H1 (cell line): ENCODE data around the gene CAPS. TPM values are rescaled to one million over a fixed set of nuclear protein-coding genes. Genes with fewer than 3 reads are reported as not detected.

ENCODE experiments used
- CTCF ChIA-PET: fragments of 300-600 bp; sonication (Branson Sonifier 250); formaldehyde crosslinking; loops from one replicate; lab custom pipeline; 2021; ENCODE audit not compliant: partially characterized antibody; lab: Charles Lee
- POLR2A ChIA-PET: fragments of 300-600 bp; sonication (Branson Sonifier 250); formaldehyde crosslinking; loops from one replicate; lab custom pipeline; 2021; ENCODE audit warnings: inconsistent platforms; ENCODE audit not compliant: partially characterized antibody; lab: Charles Lee
- DNase-seq, 2 experiments: peaks; one replicate each; pipeline versions ENCODE4 v3.0.0 to v3.0.0-alpha.2; 2010 to 2022; ENCODE audit warnings: low spot score in 2 of 2, low read depth in 1 of 2, mixed read lengths in 1 of 2
- FAIRE-seq: peaks from 2 replicates; lab custom pipeline; 2011; peaks lifted over from hg19 to GRCh38; lab: Jason Lieb, UNC
- H2AFZ ChIP-seq: 2 replicates; pipeline ENCODE4 v1.8.1; 2012; ENCODE audit warnings: low read length, inconsistent platforms
- H2AK5ac ChIP-seq: 2 replicates; pipeline ENCODE4 v1.6.1; 2013; ENCODE audit warnings: low read depth, low read length
- H2BK120ac ChIP-seq: replicated peaks from 2 replicates; pipeline ENCODE3; 2013; ENCODE audit warnings: low read depth, low read length, inconsistent platforms
- H2BK12ac ChIP-seq: 2 replicates; pipeline ENCODE4 v1.6.1; 2013; ENCODE audit warnings: low read depth, low read length
- H2BK15ac ChIP-seq: 2 replicates; pipeline ENCODE4 v1.6.1; 2013; ENCODE audit warnings: low read length
- H2BK20ac ChIP-seq: 2 replicates; pipeline ENCODE4 v1.6.1; 2013; ENCODE audit warnings: low read length
- H2BK5ac ChIP-seq: 2 replicates; pipeline ENCODE4 v1.6.1; 2013; ENCODE audit warnings: low read depth, low read length
- H3K14ac ChIP-seq: 2 replicates; pipeline ENCODE4 v1.6.1; 2013; ENCODE audit warnings: inconsistent platforms; ENCODE audit not compliant: insufficient read length
- H3K18ac ChIP-seq: 2 replicates; pipeline ENCODE4 v1.6.1; 2013; ENCODE audit warnings: low read length; ENCODE audit errors: extremely low read depth
- H3K23ac ChIP-seq: 2 replicates; pipeline ENCODE4 v1.6.1; 2013; ENCODE audit warnings: inconsistent platforms; ENCODE audit not compliant: insufficient read length
- H3K23me2 ChIP-seq: 2 replicates; pipeline ENCODE4 v1.6.1; 2013; ENCODE audit warnings: low read depth, low read length
- H3K27ac ChIP-seq: 2 replicates; pipeline ENCODE4 v1.6.1; 2011; ENCODE audit warnings: low read depth, low read length, inconsistent platforms
- H3K27me3 ChIP-seq, 4 experiments: replicated peaks in 1 of 4; 1 replicate in 1 of 4; 2 replicates in 3 of 4; pipeline versions ENCODE4 v1.6.1 to v1.8.1; 2011 to 2013; ENCODE audit warnings: low read length in 3 of 4, mild to moderate bottlenecking in 3 of 4, inconsistent platforms in 2 of 4, mixed read lengths in 2 of 4, moderate library complexity in 1 of 4; ENCODE audit not compliant: control insufficient read depth in 3 of 4, insufficient read depth in 3 of 4; ENCODE audit errors: extremely low read depth in 1 of 4
- H3K36me3 ChIP-seq, 4 experiments: 2 replicates each; pipeline versions ENCODE4 v1.6.1 to v1.8.1; 2011 to 2013; ENCODE audit warnings: mild to moderate bottlenecking in 4 of 4, low read length in 3 of 4, moderate library complexity in 2 of 4, control low read depth in 1 of 4, inconsistent platforms in 1 of 4; ENCODE audit not compliant: insufficient read depth in 4 of 4, control insufficient read depth in 2 of 4
- H3K4ac ChIP-seq: replicated peaks from 2 replicates; pipeline ENCODE3; 2013; ENCODE audit warnings: low read length, low read depth, mixed read lengths, inconsistent platforms; ENCODE audit not compliant: insufficient read length
- H3K4me1 ChIP-seq, 4 experiments: replicated peaks in 1 of 4; 1 replicate in 1 of 4; 2 replicates in 3 of 4; pipeline versions ENCODE4 v1.6.1 to v1.8.1; 2011 to 2013; ENCODE audit warnings: low read length in 3 of 4, inconsistent platforms in 2 of 4, mixed read lengths in 1 of 4; ENCODE audit not compliant: insufficient read depth in 4 of 4, control insufficient read depth in 3 of 4
- H3K4me2 ChIP-seq, 2 experiments: 2 replicates each; pipeline versions ENCODE4 v1.6.1 to v1.8.1; 2011 to 2013; ENCODE audit warnings: low read depth in 2 of 2, low read length in 2 of 2, control low read depth in 1 of 2, inconsistent platforms in 1 of 2, mild to moderate bottlenecking in 1 of 2; ENCODE audit not compliant: insufficient read depth in 1 of 2
- H3K4me3 ChIP-seq, 4 experiments: fragments of 200-600, 300-600 bp in 1 of 4; sonication (generic), shearing (Covaris generic), sonication (Bioruptor Twin) in 1 of 4; 2 replicates each; pipeline versions ENCODE4 v1.5.1 to v1.8.1; 2011 to 2016; ENCODE audit warnings: low read length in 4 of 4, low read depth in 3 of 4, control low read depth in 2 of 4, inconsistent platforms in 2 of 4, mild to moderate bottlenecking in 2 of 4, mixed read lengths in 1 of 4, moderate library complexity in 1 of 4; ENCODE audit not compliant: insufficient read depth in 2 of 4; ENCODE audit errors: extremely low read depth in 1 of 4
- H3K56ac ChIP-seq: replicated peaks from 2 replicates; pipeline ENCODE3; 2013; ENCODE audit warnings: low read depth, mild to moderate bottlenecking, mixed read lengths, low read length, inconsistent platforms; ENCODE audit not compliant: insufficient read length
- H3K79me1 ChIP-seq: 2 replicates; pipeline ENCODE4 v1.6.1; 2013; ENCODE audit warnings: low read depth, low read length, control low read depth
- H3K79me2 ChIP-seq, 2 experiments: 2 replicates each; pipeline versions ENCODE4 v1.6.1 to v1.8.1; 2012 to 2013; ENCODE audit warnings: low read length in 2 of 2, mild to moderate bottlenecking in 2 of 2, inconsistent platforms in 1 of 2; ENCODE audit not compliant: insufficient read depth in 2 of 2, control insufficient read depth in 1 of 2
- H3K9ac ChIP-seq, 4 experiments: replicated peaks in 1 of 4; 1 replicate in 1 of 4; 2 replicates in 3 of 4; pipeline versions ENCODE4 v1.6.1 to v1.8.1; 2011 to 2013; ENCODE audit warnings: low read depth in 3 of 4, low read length in 3 of 4, control low read depth in 2 of 4, mild to moderate bottlenecking in 2 of 4, moderate library complexity in 2 of 4, inconsistent platforms in 1 of 4; ENCODE audit errors: extremely low read depth in 1 of 4
- H3K9me3 ChIP-seq, 2 experiments: 2 replicates each; pipeline versions ENCODE4 v1.6.1 to v1.8.1; 2012 to 2013; ENCODE audit warnings: mild to moderate bottlenecking in 2 of 2, moderate library complexity in 2 of 2, control low read depth in 1 of 2, inconsistent platforms in 1 of 2, low read depth in 1 of 2, low read length in 1 of 2, mixed read lengths in 1 of 2; ENCODE audit not compliant: insufficient read depth in 2 of 2
- H4K20me1 ChIP-seq, 2 experiments: replicated peaks in 1 of 2; 2 replicates each; pipeline versions ENCODE3 to v1.8.1; 2011 to 2013; ENCODE audit warnings: inconsistent platforms in 2 of 2, low read length in 2 of 2, mild to moderate bottlenecking in 1 of 2; ENCODE audit not compliant: insufficient read depth in 2 of 2, control insufficient read depth in 1 of 2
- H4K5ac ChIP-seq: 2 replicates; pipeline ENCODE4 v1.6.1; 2013; ENCODE audit warnings: low read length, low read depth, mixed read lengths, inconsistent platforms; ENCODE audit not compliant: insufficient read length
- H4K8ac ChIP-seq: 2 replicates; pipeline ENCODE4 v1.8.0; 2013; ENCODE audit warnings: mild to moderate bottlenecking, moderate library complexity, low read length, inconsistent platforms; ENCODE audit not compliant: insufficient read depth; ENCODE audit errors: extremely low read depth
- H4K91ac ChIP-seq: replicated peaks from 2 replicates; pipeline ENCODE3; 2013; ENCODE audit warnings: low read length, mixed read lengths, inconsistent platforms; ENCODE audit not compliant: insufficient read length
- CHD1 ChIP-seq: IDR thresholded peaks from 2 replicates; pipeline ENCODE4 v1.6.1; 2012; ENCODE audit warnings: low read depth, low read length, improper control_type of control experiment
- RAD21 ChIP-seq, 2 experiments: IDR thresholded peaks in 1 of 2; conservative IDR thresholded peaks in 1 of 2; 2 replicates each; pipeline ENCODE4 v1.6.1; 2011; ENCODE audit warnings: low read depth in 2 of 2, low read length in 2 of 2, improper control_type of control experiment in 1 of 2, inconsistent platforms in 1 of 2, mild to moderate bottlenecking in 1 of 2, moderate library complexity in 1 of 2
- WGBS, 2 experiments: shearing (Covaris generic) in 1 of 2; methylation state at CpG; one replicate each; pipeline versions ENCODE4 v1.1.6 to v1.1.7; 2013 to 2015; ENCODE audit warnings: low lambda C conversion rate in 2 of 2, mixed read lengths in 2 of 2, inconsistent platforms in 1 of 2, low coverage in 1 of 2, missing lambda C conversion rate in 1 of 2; ENCODE audit not compliant: insufficient replicate concordance in 2 of 2, insufficient coverage in 1 of 2, insufficient read length in 1 of 2; ENCODE audit errors: extremely low coverage in 1 of 2, missing lambda C conversion rate in 1 of 2; 5-methylcytosine and 5-hydroxymethylcytosine counted together
- polyA plus RNA-seq, 7 experiments: library from polyadenylated mRNA; depleted of rRNA in 3 of 7; stranded (reverse) in 5 of 7; unstranded in 2 of 7; fragments of >200 nt in 5 of 7; fragments of 200-250 nt in 2 of 7; gene quantifications; 1 replicate in 5 of 7; 2 replicates in 1 of 7; 4 replicates in 1 of 7; pipeline versions ENCODE4 v1.2.1 to v1.2.3, GENCODE V29; 2011 to 2013; ENCODE audit warnings: missing spikeins in 2 of 7, mixed read lengths in 2 of 7
- total RNA-seq: library from RNA; stranded (reverse); fragmentation: NEBNext Ultra II Directional; extraction: Animal tissue kit (Norgen Biotek cat#: 25700); gene quantifications from 2 replicates; pipeline ENCODE4 v1.2.1, GENCODE V29; 2021
- TF ChIP-seq, protein P1 (sequence below), 3 experiments: IDR thresholded peaks; 1 replicate in 2 of 3; 2 replicates in 1 of 3; pipeline versions ENCODE4 v1.5.1 to v1.6.1; 2011; ENCODE audit warnings: low read length in 3 of 3, mild to moderate bottlenecking in 3 of 3, inconsistent platforms in 2 of 3, low read depth in 1 of 3, moderate library complexity in 1 of 3; ENCODE audit not compliant: insufficient read depth in 1 of 3; ENCODE audit errors: control extremely low read depth in 1 of 3

Gene CAPS
- total and polyA plus RNA-seq, 2 of the 8 experiments (the other 6 are each of a cell fraction or from before 2014, with no cell fraction given): 2.1 to 2.4 TPM

DNA sequence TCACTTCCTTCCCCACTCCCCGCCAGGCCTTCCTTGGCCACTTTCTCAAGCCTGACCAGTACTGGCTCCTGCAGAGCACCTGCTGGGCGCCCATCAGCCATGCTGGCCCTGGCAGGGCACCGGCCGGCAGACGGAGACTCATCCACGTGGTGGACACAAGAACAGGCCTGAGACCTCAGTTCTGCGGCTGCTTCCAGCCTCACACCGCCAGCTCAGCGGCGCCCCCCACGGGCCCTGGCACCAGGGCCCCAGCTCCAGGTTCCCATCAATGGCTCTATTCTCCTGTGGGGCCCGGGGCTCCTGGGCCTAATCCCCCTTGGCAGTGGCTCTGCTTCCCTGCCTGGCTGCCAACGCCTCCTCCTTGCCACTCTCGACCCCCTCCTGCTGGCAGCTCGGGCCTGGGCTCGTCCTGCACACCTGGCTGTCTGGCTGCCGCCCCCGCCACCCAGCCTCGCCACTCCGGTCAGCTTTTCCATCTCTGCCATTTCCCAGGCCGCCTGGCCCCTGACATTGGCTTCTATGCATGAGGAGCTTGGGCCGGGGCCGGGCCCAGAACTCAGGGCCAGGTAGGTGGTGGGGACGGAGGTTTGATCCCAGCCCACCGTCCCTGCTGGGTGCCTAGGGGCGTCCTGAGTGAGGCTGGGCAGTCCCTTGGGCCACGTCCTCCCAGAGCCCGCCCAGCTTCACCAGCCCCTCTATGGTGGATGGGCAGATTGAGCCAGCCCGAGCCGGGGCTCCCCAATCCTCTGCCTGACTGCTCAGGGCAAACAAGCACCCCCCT, 16.7 kb upstream of the CAPS start:
- Histone ChIP-seq H3K79me2 (peaks cover 0 to 27% of the 10 kb centered on the region in 2 experiments; a peak in 3 of 4 replicates), H4K20me1 (peaks cover 8 to 23% of the 10 kb centered on the region in 2 experiments), H3K27ac (no peak overlapping the region; the same call in 1 of the 2 replicates), H3K4me1 (peaks cover 0 to 2% (median under 1%) of the 10 kb centered on the region in 4 experiments; a peak in 4 of 7 replicates), H3K9ac (no peak overlapping the region), H3K56ac (no peak overlapping the region), H4K5ac (no peak overlapping the region), H3K4me3 (no peak overlapping the region), H3K9me3 (no peaks in the 10 kb centered on the region), H2AFZ (no peak overlapping the region), H2AK5ac (no peak overlapping the region), H3K18ac (no peak overlapping the region), H2BK12ac (no peak overlapping the region), H4K8ac (no peak overlapping the region; the same call in none of the 2 replicates), H2BK20ac (no peak overlapping the region), H3K79me1 (peaks cover 4% of the 10 kb centered on the region), H3K4me2 (no peak overlapping the region), H3K23ac (no peak overlapping the region), H3K23me2 (no peaks in the 10 kb centered on the region), H2BK5ac (no peak overlapping the region), H3K27me3 (peaks cover 0 to 1% (median 0%) of the 10 kb centered on the region in 4 experiments; a peak in 2 of 7 replicates), H3K14ac (no peak overlapping the region), H3K4ac (no peak overlapping the region), H4K91ac (no peak overlapping the region), H2BK120ac (no peak overlapping the region), H3K36me3 (peaks cover 0 to 16% (median 8%) of the 10 kb centered on the region in 4 experiments; a peak in 5 of 8 replicates), H2BK15ac (no peak overlapping the region)
- TF ChIP-seq RAD21 (IDR thresholded peaks at IDR 0.05 in 1 of 2, conservative IDR thresholded peaks at IDR 0.05 in 1 of 2; ENCODE audit: low read depth in 2 of 2, low read length in 2 of 2) (peak; percentile 43 to 57), CHD1 (no peak)
- TF ChIP-seq, protein P1, sequence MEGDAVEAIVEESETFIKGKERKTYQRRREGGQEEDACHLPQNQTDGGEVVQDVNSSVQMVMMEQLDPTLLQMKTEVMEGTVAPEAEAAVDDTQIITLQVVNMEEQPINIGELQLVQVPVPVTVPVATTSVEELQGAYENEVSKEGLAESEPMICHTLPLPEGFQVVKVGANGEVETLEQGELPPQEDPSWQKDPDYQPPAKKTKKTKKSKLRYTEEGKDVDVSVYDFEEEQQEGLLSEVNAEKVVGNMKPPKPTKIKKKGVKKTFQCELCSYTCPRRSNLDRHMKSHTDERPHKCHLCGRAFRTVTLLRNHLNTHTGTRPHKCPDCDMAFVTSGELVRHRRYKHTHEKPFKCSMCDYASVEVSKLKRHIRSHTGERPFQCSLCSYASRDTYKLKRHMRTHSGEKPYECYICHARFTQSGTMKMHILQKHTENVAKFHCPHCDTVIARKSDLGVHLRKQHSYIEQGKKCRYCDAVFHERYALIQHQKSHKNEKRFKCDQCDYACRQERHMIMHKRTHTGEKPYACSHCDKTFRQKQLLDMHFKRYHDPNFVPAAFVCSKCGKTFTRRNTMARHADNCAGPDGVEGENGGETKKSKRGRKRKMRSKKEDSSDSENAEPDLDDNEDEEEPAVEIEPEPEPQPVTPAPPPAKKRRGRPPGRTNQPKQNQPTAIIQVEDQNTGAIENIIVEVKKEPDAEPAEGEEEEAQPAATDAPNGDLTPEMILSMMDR (IDR thresholded peaks at IDR 0.05; ENCODE audit: control extremely low read depth in 1 of 3, insufficient read depth in 1 of 3, low read depth in 1 of 3, low read length in 3 of 3): peak; percentile 53 to 62 (median 62)
- ChIA-PET CTCF (interaction anchor here (0.5 to 1.8 kb wide), 10 partner anchors 12 to 1988 kb away, joined by 3 to 12 read pairs (median 4); partner anchors contain the start of gene NRTN), POLR2A (interaction anchor here (0.7 to 3.7 kb wide), 8 partner anchors 8 to 206 kb away, joined by 3 to 20 read pairs (median 4); no protein-coding TSS in a partner anchor)
- WGBS, 2 experiments: 83% methylated on average over 28 of the region's 30 CpGs; no CpG with 5 or more reads in 1 of the 2 experiments
- FAIRE-seq (no peak), DNase-seq (peak in 1 of 2 experiments; percentile 66)
